ENCODE results near the gene CACNA1I. TPM values are rescaled to one million over a fixed set of nuclear protein-coding genes. Genes with fewer than 3 reads are reported as not detected.

Gene CACNA1I
- total and polyA plus RNA-seq, 2 of the 8 experiments (the other 6 are each of a cell fraction or from before 2014, with no cell fraction given): 0.77 to 1.2 TPM

DNA sequence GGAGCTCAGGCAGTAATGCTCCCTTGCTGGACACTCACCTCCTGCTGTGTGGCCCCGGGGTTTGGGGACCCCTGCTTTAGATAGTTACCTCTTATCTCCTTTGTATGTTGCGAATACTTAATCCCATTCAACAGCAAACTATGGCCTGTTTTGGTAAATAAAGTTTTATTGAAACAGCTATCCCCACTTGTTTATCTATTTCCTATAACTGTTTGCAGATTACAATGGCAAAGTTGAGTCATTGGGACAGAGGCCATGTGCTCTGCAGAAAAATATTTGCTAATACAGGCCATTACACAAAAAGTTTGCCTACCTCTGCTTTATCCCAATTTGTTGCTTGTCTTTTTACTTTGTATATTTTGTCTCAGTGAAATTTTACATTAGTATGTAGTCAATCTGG is 68.4 kb downstream of the CACNA1I start:
- Histone ChIP-seq H2BK20ac (ENCODE audit: low read length) (no peak overlapping the region), H3K79me1 (ENCODE audit: low read depth, low read length) (no peaks in the 10 kb centered on the region), H4K5ac (ENCODE audit: insufficient read length, low read depth, low read length) (no peak overlapping the region), H2BK5ac (ENCODE audit: low read depth, low read length) (no peak overlapping the region), H3K79me2 (ENCODE audit: control insufficient read depth in 1 of 2, insufficient read depth in 2 of 2, low read length in 2 of 2) (no peaks in the 10 kb centered on the region), H4K20me1 (replicated peaks in 1 of 2; ENCODE audit: control insufficient read depth in 1 of 2, insufficient read depth in 2 of 2, low read length in 2 of 2) (no peaks in the 10 kb centered on the region), H3K4me1 (replicated peaks in 1 of 4; ENCODE audit: control insufficient read depth in 3 of 4, insufficient read depth in 4 of 4, low read length in 3 of 4) (peaks cover 0 to 10% (median 3%) of the 10 kb centered on the region in 4 experiments; a peak in 5 of 7 replicates), H3K56ac (replicated peaks; ENCODE audit: insufficient read length, low read depth, low read length) (no peak overlapping the region), H3K23ac (ENCODE audit: insufficient read length) (no peak overlapping the region), H3K9me3 (ENCODE audit: insufficient read depth in 2 of 2, low read depth in 1 of 2, low read length in 1 of 2) (peaks cover 0 to 4% of the 10 kb centered on the region in 2 experiments; a peak in 1 of 4 replicates), H3K4ac (replicated peaks; ENCODE audit: insufficient read length, low read depth, low read length) (no peak overlapping the region), H2AK5ac (ENCODE audit: low read depth, low read length) (no peak overlapping the region), H2BK120ac (replicated peaks; ENCODE audit: low read depth, low read length) (no peak overlapping the region), H3K4me2 (ENCODE audit: insufficient read depth in 1 of 2, low read depth in 2 of 2, low read length in 2 of 2) (no peak overlapping the region), H2BK15ac (ENCODE audit: low read length) (no peak overlapping the region), H3K14ac (ENCODE audit: insufficient read length) (no peak overlapping the region), H4K91ac (replicated peaks; ENCODE audit: insufficient read length, low read length) (no peak overlapping the region), H3K4me3 (ENCODE audit: extremely low read depth in 1 of 4, insufficient read depth in 2 of 4, low read depth in 3 of 4, low read length in 4 of 4) (no peak overlapping the region), H2BK12ac (ENCODE audit: low read depth, low read length) (no peak overlapping the region), H3K27me3 (replicated peaks in 1 of 4; ENCODE audit: control insufficient read depth in 3 of 4, extremely low read depth in 1 of 4, insufficient read depth in 3 of 4, low read length in 3 of 4) (no peaks in the 10 kb centered on the region), H2AFZ (ENCODE audit: low read length) (no peak overlapping the region), H4K8ac (ENCODE audit: extremely low read depth, insufficient read depth, low read length) (no peak overlapping the region), H3K27ac (ENCODE audit: low read depth, low read length) (no peak overlapping the region), H3K23me2 (ENCODE audit: low read depth, low read length) (no peaks in the 10 kb centered on the region), H3K18ac (ENCODE audit: extremely low read depth, low read length) (no peak overlapping the region), H3K9ac (replicated peaks in 1 of 4; ENCODE audit: extremely low read depth in 1 of 4, low read depth in 3 of 4, low read length in 3 of 4) (no peak overlapping the region), H3K36me3 (ENCODE audit: control insufficient read depth in 2 of 4, insufficient read depth in 4 of 4, low read length in 3 of 4) (no peaks in the 10 kb centered on the region)
- no peak for DNase-seq (ENCODE audit: low read depth in 1 of 2, low spot score in 2 of 2)
- POLR2A ChIA-PET (ENCODE audit: partially characterized antibody): no interaction called here
- TF ChIP-seq EGR1 (IDR thresholded peaks at IDR 0.05; ENCODE audit: borderline replicate concordance, low read depth, low read length): no peak
- no peak for TF ChIP-seq CBX8 (IDR thresholded peaks at IDR 0.05; ENCODE audit: borderline replicate concordance, low read depth, low read length)
- TF ChIP-seq SUZ12 (IDR thresholded peaks at IDR 0.05; ENCODE audit: low read length): no peak
- TF ChIP-seq SIRT6 (IDR thresholded peaks at IDR 0.05; ENCODE audit: low read length): no peak
- TF ChIP-seq JUN (IDR thresholded peaks at IDR 0.05; ENCODE audit: low read depth, low read length): no peak
- no peak for TF ChIP-seq CBX5 (IDR thresholded peaks at IDR 0.05; ENCODE audit: low read depth, low read length)
- no peak for TF ChIP-seq ASH2L (IDR thresholded peaks at IDR 0.05; ENCODE audit: low read length)
- no peak for TF ChIP-seq ATF2 (IDR thresholded peaks at IDR 0.05; ENCODE audit: low read length)
- TF ChIP-seq SP4 (IDR thresholded peaks at IDR 0.05; ENCODE audit: low read length): no peak
- no peak for TF ChIP-seq FOSL1 (IDR thresholded peaks at IDR 0.05; ENCODE audit: insufficient read depth, low read depth, low read length)
- CTCF ChIA-PET (ENCODE audit: partially characterized antibody): no interaction called here
- no peak for FAIRE-seq
- 98% methylated on average over 2 of the region's 2 CpGs; no CpG with 5 or more reads in 1 of the 2 experiments for WGBS, 2 experiments (ENCODE audit: extremely low coverage in 1 of 2, insufficient coverage in 1 of 2, insufficient read length in 1 of 2, insufficient replicate concordance in 2 of 2, low coverage in 1 of 2, low lambda C conversion rate in 2 of 2, missing lambda C conversion rate in 1 of 2)
